Measurements from ENCODE around the gene CCDC127.

The CCDC127 gene

GRCh38 chr5:203246-203930, 14.6 kb downstream of the CCDC127 start:
- no peak for DNase-seq (ENCODE audit: low read depth)

DNA sequence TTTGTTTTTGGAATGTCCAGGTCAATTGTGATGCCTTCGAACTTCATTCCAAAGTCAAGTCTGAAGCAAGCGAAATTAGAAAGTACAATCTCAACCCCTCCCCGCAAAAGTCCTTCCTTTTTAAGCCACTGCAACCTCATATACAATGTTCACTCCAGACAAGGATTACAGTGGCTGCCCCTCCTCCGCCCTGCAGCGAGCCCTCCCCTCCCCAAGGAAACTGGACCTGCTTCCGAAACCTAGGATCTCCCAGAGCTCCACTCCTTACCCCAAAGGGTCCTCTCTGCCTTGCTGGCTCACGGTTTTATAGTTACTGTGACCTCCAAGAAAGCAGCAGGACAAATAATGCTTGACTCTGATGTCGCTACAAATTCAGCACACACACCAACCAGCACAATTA, 16.3 kb downstream of the CCDC127 start:
- DNase-seq (ENCODE audit: low read depth) = no peak

DNA sequence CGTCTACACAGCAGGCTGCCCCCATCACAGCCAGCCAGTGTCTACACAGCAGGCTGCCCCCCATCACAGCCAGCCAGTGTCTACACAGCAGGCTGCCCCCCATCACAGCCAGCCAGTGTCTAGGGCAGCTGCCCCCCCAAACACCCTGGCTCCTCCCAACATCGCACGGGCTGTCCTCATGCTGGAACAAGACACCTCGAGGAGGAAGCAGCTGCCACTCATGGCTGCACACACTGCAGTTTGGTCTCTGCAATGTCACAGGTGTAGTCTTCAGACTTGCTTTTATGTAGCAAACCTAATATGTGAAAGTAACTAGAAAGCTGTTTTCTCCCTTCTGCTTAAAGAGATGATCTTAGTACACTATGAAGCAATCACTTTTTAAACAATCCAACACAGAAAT, 17.0 kb downstream of the CCDC127 start:
- DNase-seq (ENCODE audit: low read depth) = no peak

GRCh38 chr5:199950-200645, 17.9 kb downstream of the CCDC127 start:
- no peak for DNase-seq (ENCODE audit: low read depth)

GRCh38 chr5:199197-199949, 18.6 kb downstream of the CCDC127 start:
- DNase-seq (ENCODE audit: low read depth) = no peak

DNA sequence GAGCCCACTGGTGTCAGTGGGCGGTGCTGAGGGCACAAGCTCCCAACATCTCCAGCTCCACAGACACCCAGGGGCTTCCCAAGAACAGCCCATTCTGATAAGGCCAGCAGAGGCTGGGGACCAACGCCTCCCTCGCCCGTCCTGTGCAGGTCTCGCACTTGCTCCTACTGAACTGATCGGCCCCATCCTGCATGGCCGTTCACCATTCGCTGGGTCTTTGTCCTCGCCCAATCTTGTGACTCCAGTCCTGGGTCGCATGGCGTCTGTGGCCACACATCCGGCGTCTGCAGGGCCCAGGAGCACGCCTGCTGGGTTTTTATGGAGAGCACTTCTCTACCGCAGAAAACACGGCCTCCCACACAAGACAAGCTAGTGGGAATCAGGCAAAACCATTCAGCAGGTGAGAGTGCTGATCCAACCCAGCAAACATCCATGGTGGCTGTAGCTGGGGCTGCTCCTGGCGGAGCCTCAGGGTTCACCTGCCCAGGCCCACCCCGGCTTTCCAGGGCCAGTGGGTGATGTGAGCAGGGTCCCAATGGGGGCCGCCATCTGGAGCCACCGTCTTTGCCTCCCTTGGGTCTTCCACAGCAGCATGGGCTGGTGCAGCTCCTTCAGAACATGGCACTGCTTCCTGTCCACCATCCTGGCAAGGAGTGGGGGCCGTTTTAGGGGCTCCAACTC, 19.3 kb downstream of the CCDC127 start:
- DNase-seq (ENCODE audit: low read depth) = no peak

DNA sequence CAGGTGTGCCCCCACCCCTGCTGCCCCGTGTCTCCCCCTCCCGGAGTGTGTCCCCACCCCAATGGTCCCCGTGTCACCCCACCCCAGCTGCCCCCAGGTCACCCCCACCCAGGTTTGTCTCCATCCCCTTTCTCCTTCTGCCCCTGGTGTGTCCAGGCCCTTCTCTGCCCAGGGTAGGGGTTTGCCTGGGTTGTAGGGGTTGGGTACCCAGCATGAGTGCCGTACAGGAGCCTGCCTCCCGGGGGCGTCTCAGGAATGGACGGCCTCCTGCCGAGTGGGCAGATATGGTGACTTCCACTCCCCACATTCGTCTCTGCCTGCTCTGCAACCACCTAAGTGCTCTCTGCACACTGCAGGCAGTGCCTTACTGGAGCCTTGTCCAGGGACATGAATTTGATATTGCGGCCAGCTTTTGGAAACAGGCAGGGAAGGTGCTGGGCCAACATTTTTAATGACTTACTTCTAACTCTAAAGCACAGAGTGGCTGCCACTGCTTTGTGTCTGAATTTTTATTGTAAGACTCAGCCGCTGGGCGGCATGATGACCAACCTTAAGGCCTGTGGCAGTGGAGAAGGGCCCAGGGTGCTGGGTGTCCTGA, 20.0 kb downstream of the CCDC127 start:
- DNase-seq (ENCODE audit: low read depth) = no peak

DNA sequence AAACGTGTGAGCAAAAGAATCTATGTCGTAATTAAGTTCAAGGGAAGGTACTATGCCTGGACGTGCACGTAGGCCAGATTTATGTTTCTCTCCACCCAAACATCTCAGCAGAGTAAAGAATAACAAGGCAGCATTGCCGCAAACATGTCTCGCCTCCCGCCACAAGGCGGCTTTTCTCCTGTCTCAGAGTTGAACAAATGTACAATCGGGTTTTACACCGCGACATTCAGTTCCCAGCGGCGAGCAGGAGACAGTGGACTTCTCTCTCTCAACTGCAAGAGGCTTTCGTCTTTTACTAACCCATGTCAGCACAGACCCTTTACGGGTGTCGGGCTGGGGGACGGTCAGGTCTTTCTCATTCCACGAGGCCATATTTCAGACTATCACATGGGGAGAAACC, 20.9 kb downstream of the CCDC127 start:
- peak; percentile 51 for DNase-seq (ENCODE audit: low read depth)

- DNase-seq (ENCODE audit: low read depth) = no peak
These were observed 21.6 kb downstream of the CCDC127 start for GRCh38 chr5:196350-196749.

DNA sequence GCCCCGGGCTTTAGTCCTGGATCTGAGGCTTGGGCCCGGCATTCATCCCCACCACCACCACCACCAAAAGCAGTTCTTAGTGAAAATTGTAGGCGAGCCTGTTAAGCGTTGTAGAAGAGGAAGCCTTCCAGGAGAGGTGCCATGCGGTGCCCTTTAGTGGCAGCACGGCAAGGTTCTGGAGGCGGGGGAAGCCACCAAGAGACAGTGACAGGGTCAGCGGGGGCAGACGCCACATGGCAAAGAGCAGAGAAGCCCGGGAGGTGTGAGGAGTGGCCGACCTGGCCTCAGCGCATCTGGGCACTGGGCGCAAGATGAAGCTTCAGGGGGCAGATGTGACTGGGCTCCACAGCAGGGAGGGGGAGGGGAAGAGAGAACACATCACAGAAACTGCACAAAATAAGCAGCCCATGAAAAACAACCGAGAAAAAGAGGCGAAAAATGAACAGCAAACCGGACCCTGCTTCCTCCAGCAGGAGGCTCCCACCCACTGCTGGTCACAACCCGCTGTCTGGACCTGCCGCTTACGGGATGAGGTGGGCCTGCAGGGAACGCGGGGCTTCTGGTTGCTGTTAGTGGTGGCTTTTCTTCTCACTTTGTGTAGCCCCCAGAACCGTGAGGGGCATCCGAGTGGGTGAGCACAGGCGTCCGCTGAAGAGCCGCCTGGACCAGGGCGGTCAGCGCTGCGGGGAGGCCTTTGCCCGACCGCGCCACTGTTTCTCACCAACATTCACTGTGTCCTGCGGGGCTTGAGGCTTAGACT, 22.4 kb downstream of the CCDC127 start:
- DNase-seq (ENCODE audit: low read depth) = no peak

DNA sequence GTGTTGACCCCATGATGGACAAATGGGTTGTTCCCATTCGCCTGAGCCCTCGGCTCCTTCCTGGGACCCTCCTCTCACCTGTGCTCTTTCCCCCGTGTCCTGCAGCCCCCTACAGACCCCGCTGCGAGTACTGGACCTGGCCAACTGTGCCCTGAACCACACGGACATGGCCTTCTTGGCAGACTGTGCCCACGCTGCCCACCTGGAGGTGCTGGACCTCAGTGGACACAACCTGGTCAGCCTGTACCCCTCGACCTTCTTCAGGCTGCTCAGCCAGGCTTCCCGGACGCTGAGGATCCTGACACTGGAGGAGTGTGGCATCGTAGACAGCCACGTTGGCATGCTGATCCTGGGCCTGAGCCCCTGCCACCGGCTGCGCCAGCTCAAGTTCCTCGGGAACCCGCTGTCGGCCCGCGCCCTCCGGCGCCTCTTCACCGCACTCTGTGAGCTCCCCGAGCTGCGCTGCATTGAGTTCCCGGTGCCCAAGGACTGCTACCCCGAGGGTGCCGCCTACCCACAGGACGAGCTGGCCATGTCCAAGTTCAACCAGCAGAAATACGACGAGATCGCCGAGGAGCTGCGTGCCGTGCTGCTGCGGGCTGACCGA, 23.2 kb downstream of the CCDC127 start:
- no peak for DNase-seq (ENCODE audit: low read depth)

DNA sequence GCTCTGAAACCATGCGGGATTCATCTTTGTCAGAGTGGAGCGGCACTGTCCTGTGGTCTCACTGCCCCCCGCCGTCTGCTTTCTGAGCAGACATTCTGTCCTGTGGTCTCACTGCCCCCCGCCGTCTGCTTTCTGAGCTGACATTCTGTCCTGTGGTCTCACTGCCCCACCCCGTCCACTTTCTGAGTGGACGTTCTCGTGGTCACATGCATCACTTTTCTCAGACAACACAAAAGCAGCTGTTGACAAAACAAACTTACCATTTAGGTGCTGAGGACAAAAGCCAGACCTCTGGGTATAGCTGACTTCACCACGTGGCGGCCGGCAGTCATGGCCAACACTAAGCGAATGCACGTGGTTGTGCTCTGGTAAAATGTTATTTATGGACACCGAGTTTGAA, 23.9 kb downstream of the CCDC127 start:
- DNase-seq (ENCODE audit: low read depth) = no peak

- DNase-seq (ENCODE audit: low read depth) = no peak
These were observed 24.8 kb downstream of the CCDC127 start for GRCh38 chr5:192970-193831.

- DNase-seq (ENCODE audit: low read depth) = no peak
These were observed 25.3 kb downstream of the CCDC127 start for GRCh38 chr5:192691-192969.

GRCh38 chr5:191949-192690, 25.8 kb downstream of the CCDC127 start:
- no peak for DNase-seq (ENCODE audit: low read depth)

GRCh38 chr5:191036-191948, 26.7 kb downstream of the CCDC127 start, which contains the start of gene LRRC14B:
LRRC14B (plus strand) TSS chr5:191495; CDS start chr5:191539, 44 bp downstream.
- no peak for DNase-seq (ENCODE audit: low read depth)

- no peak for DNase-seq (ENCODE audit: low read depth)
These were observed 27.5 kb downstream of the CCDC127 start for GRCh38 chr5:190366-191035.

DNA sequence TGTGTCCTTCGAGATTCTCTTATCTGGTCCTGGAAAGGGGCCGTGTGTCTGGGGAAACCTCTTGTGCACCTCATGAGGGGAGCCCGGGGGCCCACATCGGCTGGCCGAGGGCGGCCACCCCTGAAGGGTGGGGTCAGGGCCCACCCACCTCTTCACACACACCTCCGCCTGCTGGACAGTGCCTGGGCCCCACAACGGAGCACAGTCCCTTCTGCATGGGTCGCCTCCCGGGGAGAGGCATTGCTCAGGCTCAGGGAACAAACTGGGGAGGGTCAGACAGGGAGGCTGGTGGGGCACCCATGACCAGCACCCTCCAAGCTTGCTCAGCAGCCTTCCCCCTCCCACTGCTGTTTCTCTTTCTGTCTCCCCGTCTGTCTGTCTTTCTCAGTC, 28.0 kb downstream of the CCDC127 start:
- no peak for DNase-seq (ENCODE audit: low read depth)
